Neural cell (in vitro differentiated cells): Measurements from ENCODE around the gene FBXO45.

Source experiments
- CTCF ChIP-seq: fragments of 450-650 bp; IDR thresholded peaks from 2 replicates; pipeline ENCODE4 v1.5.1; 2014; ENCODE audit warnings: antibody characterized with exemption, mild to moderate bottlenecking, moderate library complexity; ENCODE audit not compliant: poor library complexity, severe bottlenecking
- EP300 ChIP-seq: fragments of 450-650 bp; conservative IDR thresholded peaks from 2 replicates; pipeline ENCODE4 v1.6.1; 2014; ENCODE audit warnings: antibody characterized with exemption, mild to moderate bottlenecking, moderate library complexity; ENCODE audit not compliant: poor library complexity, severe bottlenecking
- EZH2 ChIP-seq: fragments of 200-600, 300-800 bp; shearing (Covaris generic), sonication (generic); IDR thresholded peaks from 2 replicates; pipeline ENCODE4 v1.6.1; 2014; ENCODE audit warnings: antibody characterized with exemption, low read length, borderline replicate concordance, mild to moderate bottlenecking; ENCODE audit not compliant: insufficient read depth, poor library complexity, severe bottlenecking
- POLR2AphosphoS5 ChIP-seq: IDR thresholded peaks from 2 replicates; pipeline ENCODE4 v1.6.1; 2012
- RAD21 ChIP-seq: fragments of 450-650 bp; conservative IDR thresholded peaks from 2 replicates; pipeline ENCODE4 v1.6.1; 2014; ENCODE audit warnings: antibody characterized with exemption, mild to moderate bottlenecking, moderate library complexity
- REST ChIP-seq: IDR thresholded peaks from 2 replicates; pipeline ENCODE4 v1.6.1; 2012; ENCODE audit warnings: borderline replicate concordance

GRCh38 chr3:196634829-196635228, 66.4 kb downstream of the FBXO45 start:
- no peak for TF ChIP-seq POLR2AphosphoS5
- TF ChIP-seq EZH2: no peak
- no peak for TF ChIP-seq REST
- no peak for TF ChIP-seq CTCF
- no peak for TF ChIP-seq EP300
- no peak for TF ChIP-seq RAD21
